ENCODE measurements around the gene CLTRN. TPM values are rescaled to one million over a fixed set of nuclear protein-coding genes. Genes with fewer than 3 reads are reported as not detected.

The CLTRN gene
- total RNA-seq, 4 donors from 2014 or later = 0.90 to 1.1 TPM; not detected in 2

DNA sequence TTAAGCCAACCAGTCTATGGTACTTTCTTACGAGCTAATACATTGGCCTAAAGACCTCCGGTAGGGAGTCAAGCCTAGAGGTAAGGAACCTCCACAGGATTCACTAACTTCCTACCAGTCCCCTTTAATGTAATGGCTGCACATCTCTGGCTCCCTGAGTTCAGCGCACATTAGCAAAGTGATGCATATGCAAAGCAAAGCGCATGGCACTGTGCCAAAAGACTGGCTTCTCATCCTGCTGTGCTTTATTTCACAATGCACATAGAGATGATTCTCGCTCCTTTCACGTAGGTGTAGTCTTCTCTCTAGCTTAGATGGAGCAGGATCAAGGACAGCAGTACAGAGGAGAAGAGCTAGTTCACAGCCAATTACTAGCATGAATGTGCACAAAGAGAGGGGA lies 14.6 kb upstream of the CLTRN start:
- no peak overlapping the region for H3K4me3 ChIP-seq
- intact Hi-C loops (cut with DNase I; ENCODE audit: low total_unique reads) = no loop called here

DNA sequence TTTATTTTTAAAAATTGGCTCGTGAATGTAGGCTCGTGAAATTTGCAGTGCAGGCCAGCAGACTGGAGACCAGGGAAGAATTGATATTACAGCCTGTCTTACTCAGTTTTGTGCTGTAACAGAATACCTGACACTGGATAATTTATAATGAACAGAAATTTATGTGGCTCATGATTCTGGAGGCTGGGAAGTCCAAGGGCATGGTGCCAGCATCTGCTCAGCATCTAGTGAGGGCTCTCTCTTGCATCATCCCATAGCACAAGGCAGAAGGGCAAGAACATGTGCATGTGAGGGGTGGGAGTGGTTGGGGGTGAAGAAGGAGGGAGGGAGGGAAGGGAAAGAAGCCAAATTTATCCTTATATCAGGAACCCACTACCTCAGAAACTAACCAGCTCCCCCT lies 13.7 kb upstream of the CLTRN start:
- Histone ChIP-seq H3K4me3 (no peak overlapping the region), H3K9me3 (no peaks in the 10 kb centered on the region), H3K4me1 (peaks cover 6 to 10% of the 10 kb centered on the region in 2 donors), H3K27me3 (no peaks in the 10 kb centered on the region), H3K36me3 (no peaks in the 10 kb centered on the region), H3K27ac (no peak overlapping the region)
- TF ChIP-seq POLR2A (IDR thresholded peaks at IDR 0.05) = no peak
- TF ChIP-seq, protein P1, sequence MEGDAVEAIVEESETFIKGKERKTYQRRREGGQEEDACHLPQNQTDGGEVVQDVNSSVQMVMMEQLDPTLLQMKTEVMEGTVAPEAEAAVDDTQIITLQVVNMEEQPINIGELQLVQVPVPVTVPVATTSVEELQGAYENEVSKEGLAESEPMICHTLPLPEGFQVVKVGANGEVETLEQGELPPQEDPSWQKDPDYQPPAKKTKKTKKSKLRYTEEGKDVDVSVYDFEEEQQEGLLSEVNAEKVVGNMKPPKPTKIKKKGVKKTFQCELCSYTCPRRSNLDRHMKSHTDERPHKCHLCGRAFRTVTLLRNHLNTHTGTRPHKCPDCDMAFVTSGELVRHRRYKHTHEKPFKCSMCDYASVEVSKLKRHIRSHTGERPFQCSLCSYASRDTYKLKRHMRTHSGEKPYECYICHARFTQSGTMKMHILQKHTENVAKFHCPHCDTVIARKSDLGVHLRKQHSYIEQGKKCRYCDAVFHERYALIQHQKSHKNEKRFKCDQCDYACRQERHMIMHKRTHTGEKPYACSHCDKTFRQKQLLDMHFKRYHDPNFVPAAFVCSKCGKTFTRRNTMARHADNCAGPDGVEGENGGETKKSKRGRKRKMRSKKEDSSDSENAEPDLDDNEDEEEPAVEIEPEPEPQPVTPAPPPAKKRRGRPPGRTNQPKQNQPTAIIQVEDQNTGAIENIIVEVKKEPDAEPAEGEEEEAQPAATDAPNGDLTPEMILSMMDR (IDR thresholded peaks at IDR 0.05) = no peak
- intact Hi-C loops (cut with DNase I; ENCODE audit: low total_unique reads) = no loop called here
- no peak for DNase-seq

More for the DNA sequence above, 14.6 kb upstream of the CLTRN start:
- Histone ChIP-seq H3K27me3 (no peaks in the 10 kb centered on the region), H3K36me3 (no peaks in the 10 kb centered on the region), H3K4me1 (peaks cover 6 to 10% of the 10 kb centered on the region in 2 donors), H3K27ac (no peak overlapping the region), H3K9me3 (no peaks in the 10 kb centered on the region)
- no peak for TF ChIP-seq POLR2A (IDR thresholded peaks at IDR 0.05)
- TF ChIP-seq, protein P1 (IDR thresholded peaks at IDR 0.05) = no peak
- DNase-seq = peak in 1 of 2 donors; percentile 19

DNA sequence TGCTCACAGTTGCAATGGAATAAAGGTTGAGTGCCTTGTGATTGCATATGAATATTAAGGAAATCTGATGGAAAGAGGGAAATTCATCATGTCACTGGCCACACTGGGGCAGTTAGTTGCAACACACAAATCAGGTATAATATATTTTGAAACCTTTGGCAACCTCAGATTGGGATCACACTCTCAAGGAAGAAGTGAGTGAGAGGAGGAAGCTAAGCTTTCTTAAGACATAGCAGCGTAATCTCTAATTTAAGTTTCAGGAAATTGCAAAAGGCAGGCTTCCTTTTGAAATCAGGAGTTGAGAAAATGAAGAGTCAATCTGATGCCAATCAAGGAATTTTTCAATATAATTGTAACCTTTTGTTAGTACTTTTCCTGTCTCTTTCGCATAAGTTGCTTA lies 12.3 kb upstream of the CLTRN start:
- H3K27ac ChIP-seq = no peak overlapping the region
- intact Hi-C loops (cut with DNase I; ENCODE audit: low total_unique reads) = no loop called here
- peaks cover 6 to 10% of the 10 kb centered on the region in 2 donors for H3K4me1 ChIP-seq
- H3K9me3 ChIP-seq = no peaks in the 10 kb centered on the region
- H3K27me3 ChIP-seq = no peaks in the 10 kb centered on the region
- H3K4me3 ChIP-seq = no peak overlapping the region
- no peak for DNase-seq
- no peaks in the 10 kb centered on the region for H3K36me3 ChIP-seq
- TF ChIP-seq, protein P1 (IDR thresholded peaks at IDR 0.05) = no peak
- no peak for TF ChIP-seq POLR2A (IDR thresholded peaks at IDR 0.05)

DNA sequence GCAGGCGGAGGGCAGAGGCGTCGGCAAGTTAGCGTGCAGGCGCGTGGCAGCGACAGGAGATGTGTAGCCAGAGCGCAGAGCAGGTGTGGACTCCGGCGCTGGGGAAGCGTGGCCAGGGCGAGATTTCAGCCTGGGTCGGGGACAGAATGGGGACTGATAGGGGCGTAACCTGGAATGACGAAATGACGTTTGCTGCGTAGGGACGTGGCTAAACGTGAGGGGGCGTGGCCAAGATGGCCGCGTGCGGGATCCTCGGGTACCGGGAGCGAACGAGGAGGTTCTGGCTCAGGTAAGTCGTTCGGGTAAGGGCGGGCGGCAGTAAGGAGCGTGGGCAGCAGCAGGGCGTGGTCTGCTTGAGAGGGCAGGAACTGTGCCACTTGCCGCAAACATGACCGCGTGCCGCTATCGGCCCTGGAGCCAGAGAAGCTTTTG lies 10.9 kb upstream of the CLTRN start:
- peaks cover 6 to 10% of the 10 kb centered on the region in 2 donors for H3K4me1 ChIP-seq
- DNase-seq = peak in 1 of 2 donors; percentile 88
- peak overlapping the region; percentile 98 to 99 for H3K27ac ChIP-seq
- peak overlapping the region; percentile 71 to 85 for H3K4me3 ChIP-seq
- H3K9me3 ChIP-seq = no peaks in the 10 kb centered on the region
- no peaks in the 10 kb centered on the region for H3K27me3 ChIP-seq
- no peaks in the 10 kb centered on the region for H3K36me3 ChIP-seq
- intact Hi-C loops (cut with DNase I; ENCODE audit: low total_unique reads) = no loop called here
- TF ChIP-seq, protein P1 (IDR thresholded peaks at IDR 0.05) = no peak
- no peak for TF ChIP-seq POLR2A (IDR thresholded peaks at IDR 0.05)

DNA sequence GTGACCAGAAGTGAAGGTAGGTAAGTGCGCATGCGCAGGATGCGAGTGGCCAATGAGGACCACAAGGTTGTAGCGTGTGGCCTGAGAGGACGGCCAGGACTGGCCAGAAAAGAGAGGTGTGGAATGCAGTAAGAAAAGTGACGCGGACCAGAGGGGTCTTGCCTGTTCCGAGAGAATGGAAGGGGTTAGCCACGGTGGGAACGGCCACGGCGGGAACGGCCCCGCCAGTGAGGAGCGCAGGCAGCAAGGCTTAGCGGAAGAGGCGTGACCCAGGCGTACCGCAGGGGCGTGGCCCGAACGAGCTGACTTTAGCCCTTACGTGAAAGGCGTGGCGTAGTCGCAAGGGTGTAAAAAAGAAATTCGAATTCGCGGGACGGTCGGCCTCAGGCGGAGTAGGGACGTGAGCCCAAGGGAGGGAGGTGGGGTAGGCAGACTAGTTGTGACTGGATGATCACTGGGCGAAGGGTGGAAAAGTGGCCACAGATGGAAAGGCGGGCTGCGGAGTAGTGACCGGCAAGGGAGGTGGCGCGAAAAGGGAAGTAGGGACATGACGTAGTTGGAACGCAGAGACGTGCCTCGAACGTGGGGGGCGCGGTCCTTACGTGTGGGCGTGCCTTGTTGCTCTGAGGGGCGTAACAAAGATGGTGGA lies 10.4 kb upstream of the CLTRN start:
- DNase-seq = peak; percentile 95 to 98
- intact Hi-C loops (cut with DNase I; ENCODE audit: low total_unique reads) = no loop called here
- H3K9me3 ChIP-seq = no peaks in the 10 kb centered on the region
- H3K27me3 ChIP-seq = no peaks in the 10 kb centered on the region
- H3K27ac ChIP-seq = peak overlapping the region; percentile 98 to 99
- peaks cover 6 to 10% of the 10 kb centered on the region in 2 donors for H3K4me1 ChIP-seq
- peak overlapping the region; percentile 71 to 85 for H3K4me3 ChIP-seq
- no peaks in the 10 kb centered on the region for H3K36me3 ChIP-seq
- TF ChIP-seq, protein P1 (IDR thresholded peaks at IDR 0.05) = peak in 1 of 4 experiments; percentile 9
- peak; percentile 50 to 81 for TF ChIP-seq POLR2A (IDR thresholded peaks at IDR 0.05)

Data from uterus (tissue), 4 donors.